NB4 (cell line): ENCODE data around the gene CYB5RL.

Source experiments
- MYC ChIP-seq: IDR thresholded peaks from 2 replicates; pipeline ENCODE4 v1.6.1; 2011; ENCODE audit warnings: low read depth, low read length
- POLR2A ChIP-seq: IDR thresholded peaks from 2 replicates; pipeline ENCODE4 v1.6.1; 2011; ENCODE audit warnings: mild to moderate bottlenecking; ENCODE audit not compliant: insufficient read length; ENCODE audit errors: extremely low read depth
- TF ChIP-seq, protein P1 (sequence below): IDR thresholded peaks from one replicate; pipeline ENCODE4 v1.5.1; 2012; ENCODE audit warnings: low read depth, low read length
- TF ChIP-seq, protein P2 (sequence below): IDR thresholded peaks from 2 replicates; pipeline ENCODE4 v1.6.1; 2011; ENCODE audit warnings: low read depth, low read length

DNA sequence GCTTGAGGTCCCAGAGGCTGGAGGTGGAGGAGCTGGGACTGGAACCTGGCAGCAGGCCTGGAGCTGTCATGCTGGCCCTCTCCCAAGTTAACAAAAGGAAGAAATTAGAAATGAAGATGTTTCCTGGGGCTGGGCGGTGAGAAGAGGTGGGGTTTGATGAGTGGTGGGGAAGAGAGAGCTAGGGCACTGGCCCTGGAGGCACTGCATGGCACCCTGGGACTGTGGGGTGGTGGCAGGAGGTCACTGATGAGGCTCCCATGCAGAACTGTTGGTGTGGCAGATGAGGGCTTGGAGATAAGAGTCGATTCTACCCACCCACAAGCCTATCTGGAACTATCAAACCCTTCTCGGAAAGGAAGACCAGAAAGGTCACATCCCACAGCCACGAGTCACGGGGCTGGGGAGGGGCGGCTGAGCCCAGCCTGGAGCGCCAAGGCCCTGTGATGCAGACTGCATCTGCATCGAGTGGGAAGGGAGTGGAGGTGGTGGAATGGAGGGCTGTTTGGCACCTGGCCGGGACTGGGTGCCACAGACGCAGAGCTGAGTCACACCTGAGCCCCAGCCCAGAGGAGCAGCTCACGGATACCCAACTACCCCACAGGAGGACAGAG is 29.6 kb upstream of the CYB5RL start:
- TF ChIP-seq POLR2A (no peak), MYC (no peak)
- TF ChIP-seq, protein P1, sequence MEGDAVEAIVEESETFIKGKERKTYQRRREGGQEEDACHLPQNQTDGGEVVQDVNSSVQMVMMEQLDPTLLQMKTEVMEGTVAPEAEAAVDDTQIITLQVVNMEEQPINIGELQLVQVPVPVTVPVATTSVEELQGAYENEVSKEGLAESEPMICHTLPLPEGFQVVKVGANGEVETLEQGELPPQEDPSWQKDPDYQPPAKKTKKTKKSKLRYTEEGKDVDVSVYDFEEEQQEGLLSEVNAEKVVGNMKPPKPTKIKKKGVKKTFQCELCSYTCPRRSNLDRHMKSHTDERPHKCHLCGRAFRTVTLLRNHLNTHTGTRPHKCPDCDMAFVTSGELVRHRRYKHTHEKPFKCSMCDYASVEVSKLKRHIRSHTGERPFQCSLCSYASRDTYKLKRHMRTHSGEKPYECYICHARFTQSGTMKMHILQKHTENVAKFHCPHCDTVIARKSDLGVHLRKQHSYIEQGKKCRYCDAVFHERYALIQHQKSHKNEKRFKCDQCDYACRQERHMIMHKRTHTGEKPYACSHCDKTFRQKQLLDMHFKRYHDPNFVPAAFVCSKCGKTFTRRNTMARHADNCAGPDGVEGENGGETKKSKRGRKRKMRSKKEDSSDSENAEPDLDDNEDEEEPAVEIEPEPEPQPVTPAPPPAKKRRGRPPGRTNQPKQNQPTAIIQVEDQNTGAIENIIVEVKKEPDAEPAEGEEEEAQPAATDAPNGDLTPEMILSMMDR: no peak
- TF ChIP-seq, protein P2, sequence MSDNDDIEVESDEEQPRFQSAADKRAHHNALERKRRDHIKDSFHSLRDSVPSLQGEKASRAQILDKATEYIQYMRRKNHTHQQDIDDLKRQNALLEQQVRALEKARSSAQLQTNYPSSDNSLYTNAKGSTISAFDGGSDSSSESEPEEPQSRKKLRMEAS: no peak
